Fibroblast of the aortic adventitia (primary cell): Measurements from ENCODE around the gene TMEM242. TPM values are rescaled to one million over a fixed set of nuclear protein-coding genes. Genes with fewer than 3 reads are reported as not detected.

Source experiments
- DNase-seq: peaks from one replicate; pipeline ENCODE4 v3.0.0-alpha.2; 2010; ENCODE audit warnings: low read depth
- H3K4me3 ChIP-seq: 2 replicates; pipeline ENCODE4 v1.5.1; 2011; ENCODE audit warnings: low read depth, mild to moderate bottlenecking, control low read depth, low read length, moderate library complexity
- total RNA-seq: library from RNA; depleted of rRNA; stranded (reverse); fragments of >200 nt; gene quantifications from 2 replicates; pipeline ENCODE4 v1.2.3, GENCODE V29; 2012; ENCODE audit warnings: low replicate concordance
- TF ChIP-seq, protein P1 (sequence below): IDR thresholded peaks from 2 replicates; pipeline ENCODE4 v1.5.1; 2011; ENCODE audit warnings: mild to moderate bottlenecking, low read length, control low read depth, inconsistent platforms; ENCODE audit not compliant: insufficient read depth

Gene TMEM242
- total RNA-seq, 1 donor: 7.0 TPM

DNA sequence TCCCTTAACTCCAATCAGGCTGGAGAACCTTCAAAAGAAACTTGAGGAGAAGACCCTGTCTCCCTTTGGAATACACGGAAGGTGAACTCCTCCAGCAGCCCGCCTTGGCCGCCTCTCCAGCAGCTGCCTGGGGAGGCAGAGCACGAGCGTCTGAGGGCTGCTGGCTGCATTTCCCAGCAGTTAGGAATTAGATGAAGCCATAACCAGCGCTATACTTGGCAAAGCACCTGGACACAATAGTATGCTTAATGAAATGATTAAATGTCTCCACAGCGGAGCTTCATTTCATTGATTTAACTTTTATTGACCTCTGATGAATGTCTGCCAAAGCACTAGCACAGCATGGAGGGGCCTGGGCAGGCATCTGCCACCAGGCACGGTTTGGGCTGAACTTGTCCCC, 73.5 kb downstream of the TMEM242 start:
- TF ChIP-seq, protein P1, sequence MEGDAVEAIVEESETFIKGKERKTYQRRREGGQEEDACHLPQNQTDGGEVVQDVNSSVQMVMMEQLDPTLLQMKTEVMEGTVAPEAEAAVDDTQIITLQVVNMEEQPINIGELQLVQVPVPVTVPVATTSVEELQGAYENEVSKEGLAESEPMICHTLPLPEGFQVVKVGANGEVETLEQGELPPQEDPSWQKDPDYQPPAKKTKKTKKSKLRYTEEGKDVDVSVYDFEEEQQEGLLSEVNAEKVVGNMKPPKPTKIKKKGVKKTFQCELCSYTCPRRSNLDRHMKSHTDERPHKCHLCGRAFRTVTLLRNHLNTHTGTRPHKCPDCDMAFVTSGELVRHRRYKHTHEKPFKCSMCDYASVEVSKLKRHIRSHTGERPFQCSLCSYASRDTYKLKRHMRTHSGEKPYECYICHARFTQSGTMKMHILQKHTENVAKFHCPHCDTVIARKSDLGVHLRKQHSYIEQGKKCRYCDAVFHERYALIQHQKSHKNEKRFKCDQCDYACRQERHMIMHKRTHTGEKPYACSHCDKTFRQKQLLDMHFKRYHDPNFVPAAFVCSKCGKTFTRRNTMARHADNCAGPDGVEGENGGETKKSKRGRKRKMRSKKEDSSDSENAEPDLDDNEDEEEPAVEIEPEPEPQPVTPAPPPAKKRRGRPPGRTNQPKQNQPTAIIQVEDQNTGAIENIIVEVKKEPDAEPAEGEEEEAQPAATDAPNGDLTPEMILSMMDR: no peak
- no peak overlapping the region for H3K4me3 ChIP-seq
- DNase-seq: no peak

DNA sequence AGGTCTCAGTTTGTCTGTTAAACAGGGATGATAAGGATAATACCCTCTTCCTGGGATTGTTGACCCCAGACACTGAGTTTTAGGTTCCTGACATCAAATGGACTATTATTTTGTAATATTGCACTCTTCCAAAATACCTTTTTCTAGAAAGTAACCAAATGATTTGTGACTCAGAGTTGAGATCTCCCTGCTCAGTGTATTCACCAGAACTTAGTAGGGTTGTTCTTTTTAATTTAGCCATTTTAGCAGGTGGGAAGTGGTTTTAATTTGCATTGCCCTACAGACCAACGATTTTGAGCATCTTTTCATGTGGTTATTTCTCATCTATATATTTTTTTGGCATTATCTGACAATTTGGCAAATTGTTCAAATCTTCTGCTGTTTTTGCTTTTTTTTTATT, 75.1 kb downstream of the TMEM242 start:
- no peak overlapping the region for H3K4me3 ChIP-seq
- no peak for DNase-seq
- TF ChIP-seq, protein P1: no peak

DNA sequence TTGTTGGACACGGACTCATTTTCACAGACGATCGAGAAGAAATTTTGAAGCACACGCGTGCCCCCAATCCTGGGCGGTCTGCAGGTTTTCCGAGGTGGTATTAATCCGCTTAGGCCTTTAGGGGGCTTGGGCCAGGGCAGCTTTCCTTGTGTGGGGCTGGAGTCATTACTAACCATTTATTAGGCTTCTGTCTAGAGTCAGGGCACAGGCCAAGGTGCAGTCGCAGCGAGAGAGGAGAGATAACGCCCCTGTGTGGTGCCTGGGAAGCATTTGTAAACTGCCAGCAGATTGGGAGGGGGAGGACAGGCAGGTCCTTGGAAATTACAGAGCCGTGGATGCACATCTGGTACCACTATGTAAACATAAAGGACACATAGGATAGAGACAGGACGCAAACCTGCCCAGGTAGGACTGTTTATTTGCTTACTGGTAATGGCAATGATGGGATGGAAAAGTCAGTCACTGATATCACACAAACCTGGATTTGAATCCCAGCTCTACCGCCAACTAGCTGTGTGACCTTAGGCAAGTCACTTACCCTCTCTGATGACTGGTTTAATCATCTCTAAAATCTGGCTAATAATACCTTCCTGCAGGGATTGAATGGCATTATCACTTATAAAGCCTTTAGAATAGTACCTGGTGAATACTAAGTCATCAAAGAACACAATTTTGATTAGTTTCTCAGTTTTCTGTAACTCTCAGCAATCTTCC, 76.4 kb downstream of the TMEM242 start:
- H3K4me3 ChIP-seq: no peak overlapping the region
- DNase-seq: no peak
- TF ChIP-seq, protein P1: no peak

GRCh38 chr6:157246048-157246630, 77.2 kb downstream of the TMEM242 start:
- DNase-seq: peak; percentile 69
- TF ChIP-seq, protein P1: no peak
- H3K4me3 ChIP-seq: no peak overlapping the region

DNA sequence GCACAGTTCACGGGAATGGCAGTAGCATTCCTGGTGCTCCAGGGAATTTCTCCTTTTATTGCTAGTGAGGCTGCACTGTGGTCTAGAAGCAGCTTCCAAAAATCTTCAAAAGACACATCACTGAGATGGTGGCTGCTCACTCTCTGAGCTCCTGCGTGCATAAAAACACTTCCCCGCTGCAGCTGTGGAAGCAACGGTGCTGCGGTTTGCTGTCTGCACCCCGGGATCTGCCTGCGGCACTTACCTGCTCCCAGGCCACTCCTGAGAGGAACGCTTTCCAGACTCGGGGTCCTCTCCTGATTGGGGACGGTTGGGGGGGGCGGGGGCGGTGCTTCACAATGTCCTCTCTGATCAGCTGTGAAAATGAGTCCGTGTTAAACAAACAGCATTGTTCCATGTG, 77.9 kb downstream of the TMEM242 start:
- TF ChIP-seq, protein P1: no peak
- H3K4me3 ChIP-seq: no peak overlapping the region
- DNase-seq: no peak

GRCh38 chr6:157244780-157245179, 78.5 kb downstream of the TMEM242 start:
- no peak for DNase-seq

More at GRCh38 chr6:157244780-157245179, 78.5 kb downstream of the TMEM242 start:
- no peak overlapping the region for H3K4me3 ChIP-seq
- TF ChIP-seq, protein P1: no peak
